Neural cell (in vitro differentiated cells): ENCODE data around the gene NDE1.

Source experiments
- EP300 ChIP-seq: fragments of 450-650 bp; conservative IDR thresholded peaks from 2 replicates; pipeline ENCODE4 v1.6.1; 2014; ENCODE audit warnings: antibody characterized with exemption, mild to moderate bottlenecking, moderate library complexity; ENCODE audit not compliant: poor library complexity, severe bottlenecking
- EZH2 ChIP-seq: fragments of 200-600, 300-800 bp; shearing (Covaris generic), sonication (generic); IDR thresholded peaks from 2 replicates; pipeline ENCODE4 v1.6.1; 2014; ENCODE audit warnings: antibody characterized with exemption, low read length, borderline replicate concordance, mild to moderate bottlenecking; ENCODE audit not compliant: insufficient read depth, poor library complexity, severe bottlenecking
- REST ChIP-seq: IDR thresholded peaks from 2 replicates; pipeline ENCODE4 v1.6.1; 2012; ENCODE audit warnings: borderline replicate concordance
- SMC3 ChIP-seq: fragments of 450-650 bp; conservative IDR thresholded peaks from 2 replicates; pipeline ENCODE4 v1.6.1; 2014; ENCODE audit warnings: antibody characterized with exemption, mild to moderate bottlenecking, moderate library complexity; ENCODE audit not compliant: poor library complexity
- TAF1 ChIP-seq: IDR thresholded peaks from 2 replicates; pipeline ENCODE4 v1.6.1; 2012; ENCODE audit warnings: low read depth
- TF ChIP-seq, protein P1 (sequence below): fragments of 450-650 bp; IDR thresholded peaks from 2 replicates; pipeline ENCODE4 v1.5.1; 2014; ENCODE audit warnings: antibody characterized with exemption, mild to moderate bottlenecking, moderate library complexity; ENCODE audit not compliant: poor library complexity, severe bottlenecking

DNA sequence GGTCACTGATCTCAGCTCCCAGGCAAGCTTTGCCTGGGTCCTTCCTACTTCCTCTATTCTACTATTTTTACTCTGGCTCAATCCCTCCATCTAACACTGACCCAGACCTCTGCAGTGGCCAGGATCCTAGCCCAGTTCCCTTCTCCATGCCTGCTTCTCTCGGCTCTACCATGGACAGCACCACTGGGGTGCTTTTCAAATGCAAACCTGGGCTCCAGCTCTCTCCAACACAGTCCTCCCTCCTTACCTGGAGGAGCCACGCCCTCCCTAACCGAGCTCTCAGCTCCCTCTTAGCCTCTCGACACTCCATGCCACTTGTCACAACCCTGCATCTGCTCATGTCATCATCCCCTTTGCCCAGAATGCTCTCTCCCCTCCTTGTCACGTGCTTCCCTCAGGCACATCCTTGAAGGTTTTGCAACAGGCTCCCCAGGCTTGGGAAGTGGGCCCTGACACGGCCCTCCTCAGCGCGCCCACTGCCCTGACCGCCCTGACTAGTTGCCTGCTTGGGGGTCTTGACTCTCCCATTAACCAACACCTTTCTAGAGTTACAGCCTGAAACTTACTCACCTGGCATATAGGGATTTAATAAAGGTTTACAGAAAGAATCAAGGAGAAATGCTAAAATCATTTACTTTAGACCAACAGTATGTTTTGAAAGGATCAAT, 48.7 kb upstream of the NDE1 start:
- TF ChIP-seq TAF1 = no peak
- TF ChIP-seq EZH2 = no peak
- TF ChIP-seq, protein P1, sequence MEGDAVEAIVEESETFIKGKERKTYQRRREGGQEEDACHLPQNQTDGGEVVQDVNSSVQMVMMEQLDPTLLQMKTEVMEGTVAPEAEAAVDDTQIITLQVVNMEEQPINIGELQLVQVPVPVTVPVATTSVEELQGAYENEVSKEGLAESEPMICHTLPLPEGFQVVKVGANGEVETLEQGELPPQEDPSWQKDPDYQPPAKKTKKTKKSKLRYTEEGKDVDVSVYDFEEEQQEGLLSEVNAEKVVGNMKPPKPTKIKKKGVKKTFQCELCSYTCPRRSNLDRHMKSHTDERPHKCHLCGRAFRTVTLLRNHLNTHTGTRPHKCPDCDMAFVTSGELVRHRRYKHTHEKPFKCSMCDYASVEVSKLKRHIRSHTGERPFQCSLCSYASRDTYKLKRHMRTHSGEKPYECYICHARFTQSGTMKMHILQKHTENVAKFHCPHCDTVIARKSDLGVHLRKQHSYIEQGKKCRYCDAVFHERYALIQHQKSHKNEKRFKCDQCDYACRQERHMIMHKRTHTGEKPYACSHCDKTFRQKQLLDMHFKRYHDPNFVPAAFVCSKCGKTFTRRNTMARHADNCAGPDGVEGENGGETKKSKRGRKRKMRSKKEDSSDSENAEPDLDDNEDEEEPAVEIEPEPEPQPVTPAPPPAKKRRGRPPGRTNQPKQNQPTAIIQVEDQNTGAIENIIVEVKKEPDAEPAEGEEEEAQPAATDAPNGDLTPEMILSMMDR = no peak
- TF ChIP-seq SMC3 = no peak
- TF ChIP-seq EP300 = no peak
- TF ChIP-seq REST = no peak
